Endothelial cell of umbilical vein (primary cell): Measurements from ENCODE around the gene CTNND2. TPM values are rescaled to one million over a fixed set of nuclear protein-coding genes. Genes with fewer than 3 reads are reported as not detected.

ENCODE experiments used
- BruUV-seq: library from RNA; stranded (reverse); fragments of 400-500 nt; replicated peaks from 2 replicates; lab custom pipeline; 2021; lab: Mats Ljungman, UMichigan
- CTCF ChIA-PET: fragments of 300-600, 350-600 bp; sonication (Branson Sonifier 250); formaldehyde crosslinking; loops from one replicate; lab custom pipeline; 2021; ENCODE audit warnings: antibody characterized with exemption, inconsistent platforms; lab: Charles Lee
- POLR2A ChIA-PET: fragments of 300-600, 350-600 bp; sonication (Branson Sonifier 250); formaldehyde crosslinking; loops from one replicate; lab custom pipeline; 2021; ENCODE audit warnings: antibody characterized with exemption, inconsistent platforms; lab: Charles Lee
- DNase-seq: peaks from one replicate; pipeline ENCODE4 v3.0.0-alpha.2; 2011; ENCODE audit warnings: low read depth, low spot score
- FAIRE-seq: peaks from 2 replicates; lab custom pipeline; 2011; peaks lifted over from hg19 to GRCh38; lab: Jason Lieb, UNC
- H2AFZ ChIP-seq: 2 replicates; pipeline ENCODE4 v1.6.0; 2012; ENCODE audit warnings: low read depth, low read length, control low read depth, inconsistent platforms
- H3K27ac ChIP-seq: 2 replicates; pipeline ENCODE4 v1.5.1; 2011; ENCODE audit warnings: low read depth, mild to moderate bottlenecking, control low read depth, low read length, moderate library complexity; ENCODE audit not compliant: insufficient read depth
- H3K27me3 ChIP-seq, 2 experiments: 2 replicates each; pipeline versions ENCODE4 v1.6.0 to v1.6.1; 2011; ENCODE audit warnings: low read length in 2 of 2, mixed read lengths in 1 of 2; ENCODE audit not compliant: control insufficient read depth in 2 of 2, insufficient read depth in 2 of 2
- H3K36me3 ChIP-seq, 2 experiments: 2 replicates in 1 of 2; 3 replicates in 1 of 2; pipeline ENCODE4 v1.5.1; 2011; ENCODE audit warnings: low read length in 2 of 2, mild to moderate bottlenecking in 1 of 2, moderate library complexity in 1 of 2; ENCODE audit not compliant: control insufficient read depth in 2 of 2, insufficient read depth in 2 of 2; ENCODE audit errors: extremely low read depth in 1 of 2
- H3K4me1 ChIP-seq: 3 replicates; pipeline ENCODE4 v1.5.1; 2011; ENCODE audit warnings: mild to moderate bottlenecking, low read length; ENCODE audit not compliant: control insufficient read depth, insufficient read depth; ENCODE audit errors: extremely low read depth
- H3K4me2 ChIP-seq: 2 replicates; pipeline ENCODE4 v1.6.1; 2011; ENCODE audit warnings: low read length, control low read depth, mixed read lengths; ENCODE audit not compliant: insufficient read depth
- H3K4me3 ChIP-seq, 3 experiments: fragments of 200-600 bp in 1 of 3; sonication (generic), shearing (Covaris generic) in 1 of 3; replicated peaks in 1 of 3; 2 replicates each; pipeline ENCODE4 v1.5.1; 2011 to 2016; ENCODE audit warnings: control low read depth in 3 of 3, low read length in 3 of 3, mild to moderate bottlenecking in 2 of 3, inconsistent platforms in 1 of 3, low read depth in 1 of 3, moderate library complexity in 1 of 3; ENCODE audit not compliant: insufficient read depth in 1 of 3
- H3K79me2 ChIP-seq: 2 replicates; pipeline ENCODE4 v1.6.0; 2012; ENCODE audit warnings: low read length, inconsistent platforms; ENCODE audit not compliant: control insufficient read depth, insufficient read depth
- H3K9ac ChIP-seq: replicated peaks from 2 replicates; pipeline ENCODE3; 2011; ENCODE audit warnings: low read length, control low read depth; ENCODE audit not compliant: insufficient read depth; ENCODE audit errors: extremely low read depth
- H3K9me1 ChIP-seq: replicated peaks from 3 replicates; pipeline ENCODE4 v1.6.0; 2011; ENCODE audit warnings: mild to moderate bottlenecking, low read length; ENCODE audit not compliant: control insufficient read depth, insufficient read depth; ENCODE audit errors: extremely low read depth
- H3K9me3 ChIP-seq: replicated peaks from 2 replicates; pipeline ENCODE4 v1.5.1; 2012; ENCODE audit warnings: low read length, inconsistent platforms; ENCODE audit not compliant: control insufficient read depth, insufficient read depth
- H4K20me1 ChIP-seq: replicated peaks from 2 replicates; pipeline ENCODE3; 2011; ENCODE audit warnings: mild to moderate bottlenecking, low read length; ENCODE audit not compliant: control insufficient read depth, insufficient read depth; ENCODE audit errors: extremely low read depth
- CTCF ChIP-seq, 2 donors: IDR thresholded peaks; 1 replicate in 1 of 2; 2 replicates in 1 of 2; pipeline ENCODE4 v1.5.1; 2011; ENCODE audit warnings: low read length in 2 of 2, mild to moderate bottlenecking in 2 of 2, moderate library complexity in 2 of 2, control low read depth in 1 of 2, inconsistent platforms in 1 of 2, low read depth in 1 of 2; ENCODE audit not compliant: insufficient read depth in 1 of 2; ENCODE audit errors: extremely low read depth in 1 of 2
- EZH2 ChIP-seq: IDR thresholded peaks from 2 replicates; pipeline ENCODE4 v1.6.1; 2012; ENCODE audit warnings: borderline replicate concordance, low read depth, mild to moderate bottlenecking, moderate library complexity, low read length, inconsistent platforms; ENCODE audit not compliant: severe bottlenecking
- FOS ChIP-seq: IDR thresholded peaks from 2 replicates; pipeline ENCODE4 v1.6.1; 2011; ENCODE audit warnings: mild to moderate bottlenecking, low read length, moderate library complexity, borderline replicate concordance; ENCODE audit not compliant: insufficient read depth
- GATA2 ChIP-seq: IDR thresholded peaks from 2 replicates; pipeline ENCODE4 v1.7.0; 2011; ENCODE audit warnings: low read depth, mild to moderate bottlenecking, moderate library complexity, mixed read lengths, low read length; ENCODE audit not compliant: insufficient read length, insufficient read depth
- JUN ChIP-seq: IDR thresholded peaks from 2 replicates; pipeline ENCODE4 v1.6.1; 2011; ENCODE audit warnings: borderline replicate concordance, low read depth; ENCODE audit not compliant: insufficient read length, insufficient read depth
- MAX ChIP-seq: IDR thresholded peaks from 2 replicates; pipeline ENCODE4 v1.6.1; 2011; ENCODE audit not compliant: insufficient read depth, insufficient read length
- MYC ChIP-seq: IDR thresholded peaks from one replicate; pipeline ENCODE4 v1.6.1; 2011; ENCODE audit warnings: mild to moderate bottlenecking, low read depth, low read length
- POLR2A ChIP-seq: IDR thresholded peaks from 2 replicates; pipeline ENCODE4 v1.6.1; 2012; ENCODE audit warnings: low read depth, mild to moderate bottlenecking, control low read depth, low read length
- POLR2AphosphoS5 ChIP-seq: IDR thresholded peaks from 2 replicates; pipeline ENCODE4 v1.6.1; 2012; ENCODE audit warnings: low read depth, mild to moderate bottlenecking, control low read depth, low read length, moderate library complexity; ENCODE audit not compliant: insufficient read depth
- dilution Hi-C: fragments of 300-500 bp; cut with MboI; formaldehyde crosslinking; loops from one replicate; pipeline ENCODE4 v1.15.0; 2019; ENCODE audit warnings: low sequenced_read_pairs; ENCODE audit not compliant: extremely low pct_ligation_motif_present
- intact Hi-C: fragments of 100-400 bp; cut with micrococcal nuclease; formaldehyde crosslinking; loops from one replicate; pipeline ENCODE4 v1.10.0; 2022
- polyA plus RNA-seq, 4 experiments: library from polyadenylated mRNA; depleted of rRNA in 3 of 4; stranded (reverse) in 3 of 4; unstranded in 1 of 4; fragments of >200 nt; gene quantifications; 2 replicates each; pipeline versions ENCODE4 v1.2.1 to v1.2.3, GENCODE V29; 2011 to 2012; ENCODE audit warnings: missing spikeins in 1 of 4
- total RNA-seq: library from RNA; stranded (reverse); gene quantifications from 2 replicates; pipeline ENCODE4 v1.2.3, GENCODE V29; 2021

The CTNND2 gene
- total and polyA plus RNA-seq, 2 donors (not counting 3 experiments of a cell fraction or from before 2014, with no cell fraction given) = not detected

GRCh38 chr5:11180890-11181289 is 723.4 kb downstream of the CTNND2 start:
- H4K20me1 ChIP-seq = no peaks in the 10 kb centered on the region
- H3K4me2 ChIP-seq = no peak overlapping the region
- DNase-seq (no peak), FAIRE-seq (no peak)
- dilution Hi-C loops = no loop called here
- no peaks in the 10 kb centered on the region for H3K9me1 ChIP-seq
- no peak overlapping the region for H3K27ac ChIP-seq
- no peaks in the 10 kb centered on the region for H3K4me1 ChIP-seq
- H2AFZ ChIP-seq = no peak overlapping the region
- ChIA-PET CTCF (no interaction called here), POLR2A (no interaction called here)
- no TSS peak for BruUV-seq
- intact Hi-C loops = loop anchor here (5.0 kb wide), 1 partner anchor 729 kb away; no protein-coding TSS in a partner anchor
- no peaks in the 10 kb centered on the region for H3K79me2 ChIP-seq
- TF ChIP-seq JUN = no peak
- no peak for TF ChIP-seq POLR2A
- TF ChIP-seq MAX = no peak
- no peak for TF ChIP-seq MYC
- no peak for TF ChIP-seq FOS
- no peaks in the 10 kb centered on the region for H3K36me3 ChIP-seq
- H3K9me3 ChIP-seq = no peaks in the 10 kb centered on the region
- H3K9ac ChIP-seq = no peak overlapping the region
- no peaks in the 10 kb centered on the region for H3K27me3 ChIP-seq
- no peak overlapping the region for H3K4me3 ChIP-seq

GRCh38 chr5:11177999-11178711 is 726.1 kb downstream of the CTNND2 start:
- no peaks in the 10 kb centered on the region for H3K79me2 ChIP-seq
- TF ChIP-seq EZH2 = no peak
- no peak for TF ChIP-seq MYC
- no peak for TF ChIP-seq GATA2
- no peak for TF ChIP-seq FOS
- no peak for TF ChIP-seq POLR2AphosphoS5
- no peak for TF ChIP-seq POLR2A
- TF ChIP-seq CTCF (IDR thresholded peaks at IDR 0.05; ENCODE audit: extremely low read depth in 1 of 2, insufficient read depth in 1 of 2, low read depth in 1 of 2, low read length in 2 of 2) = no peak
- no peak for TF ChIP-seq JUN
- no peak for TF ChIP-seq MAX
- H3K4me2 ChIP-seq = no peak overlapping the region
- no peaks in the 10 kb centered on the region for H3K27me3 ChIP-seq
- no peak overlapping the region for H3K9ac ChIP-seq
- no peaks in the 10 kb centered on the region for H4K20me1 ChIP-seq
- H3K36me3 ChIP-seq = no peaks in the 10 kb centered on the region
- H3K4me1 ChIP-seq = no peaks in the 10 kb centered on the region
- H2AFZ ChIP-seq = no peak overlapping the region
- H3K4me3 ChIP-seq = no peak overlapping the region
- H3K27ac ChIP-seq = no peak overlapping the region
- intact Hi-C loops = no loop called here
- H3K9me3 ChIP-seq = no peaks in the 10 kb centered on the region
- no peak for FAIRE-seq
- no peak for DNase-seq
- POLR2A ChIA-PET = no interaction called here
- BruUV-seq = no TSS peak
- CTCF ChIA-PET = no interaction called here
- dilution Hi-C loops = no loop called here
- no peaks in the 10 kb centered on the region for H3K9me1 ChIP-seq
